Measurements from ENCODE around the gene PTPN18.

Gene PTPN18

GRCh38 chr2:130355578-130356431 is at the start of gene PTPN18:
TSS of gene PTPN18 (plus strand) at chr2:130356056. CDS start at chr2:130356108, 52 bp downstream.
- H3K27ac ChIP-seq: peak within 1 kb of the TSS; percentile 76
- peak within 1 kb of the TSS; percentile 63 for H3K4me3 ChIP-seq (ENCODE audit: low read depth, low read length)
- TF ChIP-seq CTCF (IDR thresholded peaks at IDR 0.05; ENCODE audit: low read depth, low read length): peak; percentile 64
- no peaks in the 10 kb centered on the region for H3K27me3 ChIP-seq (ENCODE audit: insufficient read depth, low read depth, severe bottlenecking)
- H3K36me3 ChIP-seq: no peaks in the 10 kb centered on the region
- peak; percentile 88 for DNase-seq
- no peaks in the 10 kb centered on the region for H3K9me3 ChIP-seq (ENCODE audit: severe bottlenecking)

- TF ChIP-seq CTCF (IDR thresholded peaks at IDR 0.05; ENCODE audit: low read depth, low read length): no peak
- H3K27me3 ChIP-seq (ENCODE audit: insufficient read depth, low read depth, severe bottlenecking): no peaks in the 10 kb centered on the region
- DNase-seq: no peak
Observed at GRCh38 chr2:130307850-130308249, 48.0 kb upstream of the PTPN18 start.

GRCh38 chr2:130310881-130311280 is 45.0 kb upstream of the PTPN18 start:
- H3K27me3 ChIP-seq (ENCODE audit: insufficient read depth, low read depth, severe bottlenecking): no peaks in the 10 kb centered on the region
- no peaks in the 10 kb centered on the region for H3K9me3 ChIP-seq (ENCODE audit: severe bottlenecking)
- H3K27ac ChIP-seq: no peak overlapping the region
- TF ChIP-seq CTCF (IDR thresholded peaks at IDR 0.05; ENCODE audit: low read depth, low read length): no peak
- no peak overlapping the region for H3K4me3 ChIP-seq (ENCODE audit: low read depth, low read length)
- H3K36me3 ChIP-seq: no peaks in the 10 kb centered on the region
- no peak for DNase-seq

More at GRCh38 chr2:130307850-130308249, 48.0 kb upstream of the PTPN18 start:
- no peak overlapping the region for H3K4me3 ChIP-seq (ENCODE audit: low read depth, low read length)
- no peaks in the 10 kb centered on the region for H3K9me3 ChIP-seq (ENCODE audit: severe bottlenecking)
- no peak overlapping the region for H3K27ac ChIP-seq
- no peaks in the 10 kb centered on the region for H3K36me3 ChIP-seq

GRCh38 chr2:130313812-130314334 is 42.0 kb upstream of the PTPN18 start:
- Histone ChIP-seq H3K27ac (no peak overlapping the region), H3K36me3 (no peaks in the 10 kb centered on the region), H3K9me3 (ENCODE audit: severe bottlenecking) (no peaks in the 10 kb centered on the region), H3K27me3 (ENCODE audit: insufficient read depth, low read depth, severe bottlenecking) (no peaks in the 10 kb centered on the region), H3K4me3 (ENCODE audit: low read depth, low read length) (no peak overlapping the region)
- DNase-seq: no peak
- no peak for TF ChIP-seq CTCF (IDR thresholded peaks at IDR 0.05; ENCODE audit: low read depth, low read length)

- Histone ChIP-seq H3K36me3 (no peaks in the 10 kb centered on the region), H3K27me3 (ENCODE audit: insufficient read depth, low read depth, severe bottlenecking) (no peaks in the 10 kb centered on the region), H3K9me3 (ENCODE audit: severe bottlenecking) (no peaks in the 10 kb centered on the region), H3K4me3 (ENCODE audit: low read depth, low read length) (no peak overlapping the region), H3K27ac (no peak overlapping the region)
- DNase-seq: no peak
- TF ChIP-seq CTCF (IDR thresholded peaks at IDR 0.05; ENCODE audit: low read depth, low read length): no peak
Observed at GRCh38 chr2:130314377-130314776, 41.5 kb upstream of the PTPN18 start.

Measured in WERI-Rb-1 (cell line).